Astrocyte of the spinal cord (primary cell): ENCODE data around the gene SLC8A2.

Experiments used
- DNase-seq: peaks from one replicate; pipeline ENCODE4 v3.0.0; 2011; ENCODE audit warnings: low read depth, low spot score
- H3K4me3 ChIP-seq: 2 replicates; pipeline ENCODE4 v1.5.1; 2011; ENCODE audit warnings: low read depth, mild to moderate bottlenecking, low read length, moderate library complexity
- in situ Hi-C: cut with HindIII; loops from 2 replicates; pipeline ENCODE4 v1.10.0; 2017; ENCODE audit warnings: low sequenced_read_pairs
- TF ChIP-seq, protein P1 (sequence below): IDR thresholded peaks from 2 replicates; pipeline ENCODE4 v1.5.1; 2012; ENCODE audit warnings: low read depth, mild to moderate bottlenecking, low read length, inconsistent platforms

SLC8A2 gene

DNA sequence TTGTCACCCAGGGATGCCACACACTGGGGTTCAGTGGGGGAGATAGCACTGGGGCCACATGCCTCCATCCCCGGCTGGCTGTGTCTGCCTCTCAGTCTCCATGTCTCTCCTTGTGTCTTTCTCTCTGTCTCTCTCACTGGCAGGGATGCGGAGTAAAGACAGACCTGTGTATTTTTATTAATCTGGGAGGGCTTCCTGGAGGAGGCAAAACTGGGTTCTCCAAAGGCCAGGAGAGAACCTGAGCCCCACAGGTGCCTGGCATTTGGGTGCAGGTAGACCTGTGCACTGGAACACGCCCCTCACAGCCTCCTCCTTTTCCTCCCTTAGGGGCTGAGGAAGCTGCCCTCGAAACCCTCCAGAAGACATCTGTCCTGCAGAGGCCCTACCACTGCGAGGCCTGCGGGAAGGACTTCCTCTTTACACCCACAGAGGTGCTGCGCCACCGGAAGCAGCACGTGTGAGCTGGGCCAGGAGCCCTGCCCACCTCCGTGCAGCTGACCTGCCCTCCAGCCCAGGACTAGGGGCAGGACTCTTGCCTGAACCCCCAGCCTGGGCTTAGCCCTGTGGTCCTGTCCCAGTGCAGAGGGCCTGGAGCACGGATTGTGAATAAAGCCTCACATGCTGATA is 89.9 kb downstream of the SLC8A2 start:
- TF ChIP-seq, protein P1, sequence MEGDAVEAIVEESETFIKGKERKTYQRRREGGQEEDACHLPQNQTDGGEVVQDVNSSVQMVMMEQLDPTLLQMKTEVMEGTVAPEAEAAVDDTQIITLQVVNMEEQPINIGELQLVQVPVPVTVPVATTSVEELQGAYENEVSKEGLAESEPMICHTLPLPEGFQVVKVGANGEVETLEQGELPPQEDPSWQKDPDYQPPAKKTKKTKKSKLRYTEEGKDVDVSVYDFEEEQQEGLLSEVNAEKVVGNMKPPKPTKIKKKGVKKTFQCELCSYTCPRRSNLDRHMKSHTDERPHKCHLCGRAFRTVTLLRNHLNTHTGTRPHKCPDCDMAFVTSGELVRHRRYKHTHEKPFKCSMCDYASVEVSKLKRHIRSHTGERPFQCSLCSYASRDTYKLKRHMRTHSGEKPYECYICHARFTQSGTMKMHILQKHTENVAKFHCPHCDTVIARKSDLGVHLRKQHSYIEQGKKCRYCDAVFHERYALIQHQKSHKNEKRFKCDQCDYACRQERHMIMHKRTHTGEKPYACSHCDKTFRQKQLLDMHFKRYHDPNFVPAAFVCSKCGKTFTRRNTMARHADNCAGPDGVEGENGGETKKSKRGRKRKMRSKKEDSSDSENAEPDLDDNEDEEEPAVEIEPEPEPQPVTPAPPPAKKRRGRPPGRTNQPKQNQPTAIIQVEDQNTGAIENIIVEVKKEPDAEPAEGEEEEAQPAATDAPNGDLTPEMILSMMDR = no peak
- in situ Hi-C loops = no loop called here
- no peak for DNase-seq
- no peak overlapping the region for H3K4me3 ChIP-seq

DNA sequence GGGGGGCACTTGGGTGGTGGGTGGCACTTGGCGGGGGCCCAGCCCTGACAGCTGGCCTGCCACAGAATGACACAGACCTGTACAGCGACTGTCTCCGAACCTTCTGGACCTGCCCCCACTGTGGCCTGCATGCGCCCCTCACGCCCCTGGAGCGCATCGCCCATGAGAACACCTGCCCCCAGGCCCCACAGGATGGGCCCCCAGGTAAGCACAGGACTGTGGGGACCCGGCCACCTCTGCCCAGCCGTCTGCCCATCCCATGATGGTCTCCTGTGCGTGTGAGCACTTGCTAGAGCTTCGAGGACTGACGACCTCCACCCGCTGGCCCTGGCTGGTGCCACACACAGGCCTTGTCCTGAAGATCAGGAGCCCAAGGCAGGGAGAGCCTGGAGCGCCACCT is 90.6 kb downstream of the SLC8A2 start:
- no peak overlapping the region for H3K4me3 ChIP-seq
- no peak for DNase-seq
- TF ChIP-seq, protein P1 = no peak
- in situ Hi-C loops = no loop called here

DNA sequence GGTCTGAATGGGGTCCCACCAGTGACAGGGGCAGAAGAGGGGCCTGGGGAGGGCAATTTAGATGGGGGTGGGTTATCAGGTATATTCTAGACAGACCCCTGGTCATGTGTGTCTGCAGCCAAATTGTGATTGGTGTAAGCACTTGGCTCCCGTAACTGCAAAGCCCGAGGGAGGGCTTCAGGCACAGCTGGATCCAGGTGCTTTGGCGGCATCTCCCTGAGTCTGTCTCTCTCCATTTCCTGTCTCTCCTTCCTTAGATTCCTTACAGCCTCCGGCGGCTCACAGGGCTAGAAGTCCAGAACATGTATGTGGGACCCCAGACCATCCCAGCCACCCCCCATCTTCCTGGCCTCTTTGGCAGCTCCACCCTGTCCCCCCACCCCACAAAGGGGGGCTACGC is 91.1 kb downstream of the SLC8A2 start:
- in situ Hi-C loops = no loop called here
- no peak for DNase-seq
- no peak overlapping the region for H3K4me3 ChIP-seq
- TF ChIP-seq, protein P1 = no peak

DNA sequence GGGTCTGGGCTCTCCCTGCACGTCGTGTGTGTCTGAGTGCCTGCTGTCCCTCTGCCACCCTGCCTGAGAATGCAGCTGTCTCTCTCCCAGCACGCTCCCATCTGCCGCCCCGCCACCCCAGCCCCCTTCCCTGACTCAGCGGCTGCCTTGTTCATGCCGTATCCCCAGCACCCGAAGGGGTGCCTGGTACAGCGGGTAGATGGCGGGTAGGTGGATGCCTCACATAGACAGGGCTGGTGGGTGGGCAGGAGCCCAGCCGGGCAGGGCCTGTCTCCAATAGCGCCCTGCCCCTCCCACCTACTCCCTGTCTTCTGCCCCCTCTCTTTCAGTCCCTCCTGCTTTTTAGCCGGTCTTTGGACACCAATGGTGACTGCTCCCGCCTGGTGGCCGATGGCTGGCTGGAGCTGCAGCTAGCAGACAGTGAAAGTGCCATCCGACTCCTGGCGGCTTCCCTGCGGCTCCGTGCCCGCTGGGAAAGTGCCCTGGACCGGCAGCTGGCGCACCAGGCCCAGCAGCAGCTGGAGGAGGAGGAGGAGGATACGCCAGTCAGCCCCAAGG is 92.2 kb downstream of the SLC8A2 start:
- in situ Hi-C loops = no loop called here
- TF ChIP-seq, protein P1 = no peak
- no peak overlapping the region for H3K4me3 ChIP-seq
- no peak for DNase-seq

DNA sequence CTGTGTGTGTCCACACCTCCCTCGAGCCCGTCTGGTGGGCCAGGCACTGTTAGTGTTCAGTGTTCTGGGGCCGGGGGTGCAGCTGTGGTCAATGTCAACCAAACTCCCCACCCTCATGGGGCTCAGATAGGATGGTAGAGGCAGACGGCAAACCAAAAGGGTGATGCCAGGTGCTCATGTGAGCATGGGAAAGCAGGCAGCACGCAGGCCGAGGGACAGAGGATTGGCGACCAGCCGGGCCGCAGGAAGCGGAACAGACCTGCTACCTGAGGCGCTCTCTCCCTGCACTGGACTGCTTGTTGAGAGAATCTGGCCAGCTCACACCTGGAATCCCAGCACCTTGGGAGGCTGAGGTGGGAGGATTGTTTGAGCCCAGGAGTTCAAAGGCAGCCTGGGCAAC is 93.4 kb downstream of the SLC8A2 start:
- DNase-seq = no peak
- no peak overlapping the region for H3K4me3 ChIP-seq
- TF ChIP-seq, protein P1 = no peak
- in situ Hi-C loops = no loop called here
